ENCODE data around the gene MSL1.

- TF ChIP-seq POLR2A (IDR thresholded peaks at IDR 0.05): no peak
- no peak for TF ChIP-seq CTCF (IDR thresholded peaks at IDR 0.05)
These were observed 24.7 kb upstream of the MSL1 start for GRCh38 chr17:40097087-40097486.
